ENCODE data around the gene HOXC12. TPM values are rescaled to one million over a fixed set of nuclear protein-coding genes. Genes with fewer than 3 reads are reported as not detected.

Gene HOXC12
- total RNA-seq, 1 donor: not detected

- TF ChIP-seq CTCF (IDR thresholded peaks at IDR 0.05; ENCODE audit: insufficient read depth, low read length): no peak
- no peak for DNase-seq (ENCODE audit: low read depth)
- H3K4me3 ChIP-seq (ENCODE audit: low read depth, low read length): no peak overlapping the region
These were observed 15.7 kb downstream of the HOXC12 start for GRCh38 chr12:53970451-53970850.

- no peak overlapping the region for H3K4me3 ChIP-seq (ENCODE audit: low read depth, low read length)
- TF ChIP-seq CTCF (IDR thresholded peaks at IDR 0.05; ENCODE audit: insufficient read depth, low read length): no peak
- no peak for DNase-seq (ENCODE audit: low read depth)
These were observed 16.4 kb downstream of the HOXC12 start for GRCh38 chr12:53971129-53971528.

- DNase-seq (ENCODE audit: low read depth): no peak
These were observed 17.0 kb downstream of the HOXC12 start for GRCh38 chr12:53971686-53972085.

GRCh38 chr12:53972152-53972702 lies 17.5 kb downstream of the HOXC12 start:
- DNase-seq (ENCODE audit: low read depth): no peak

More at GRCh38 chr12:53971686-53972085, 17.0 kb downstream of the HOXC12 start:
- no peak overlapping the region for H3K4me3 ChIP-seq (ENCODE audit: low read depth, low read length)
- no peak for TF ChIP-seq CTCF (IDR thresholded peaks at IDR 0.05; ENCODE audit: insufficient read depth, low read length)

GRCh38 chr12:53972722-53973235 lies 18.1 kb downstream of the HOXC12 start, which contains the start of gene HOXC11:
HOXC11 (plus strand) TSS chr12:53973126; CDS start chr12:53973242, 116 bp downstream.
- no peak within 1 kb of the TSS for H3K4me3 ChIP-seq (ENCODE audit: low read depth, low read length)
- no peak for DNase-seq (ENCODE audit: low read depth)
- TF ChIP-seq CTCF (IDR thresholded peaks at IDR 0.05; ENCODE audit: insufficient read depth, low read length): no peak

More at GRCh38 chr12:53972152-53972702, 17.5 kb downstream of the HOXC12 start:
- no peak overlapping the region for H3K4me3 ChIP-seq (ENCODE audit: low read depth, low read length)
- TF ChIP-seq CTCF (IDR thresholded peaks at IDR 0.05; ENCODE audit: insufficient read depth, low read length): no peak

- DNase-seq (ENCODE audit: low read depth): no peak
- no peak overlapping the region for H3K4me3 ChIP-seq (ENCODE audit: low read depth, low read length)
- no peak for TF ChIP-seq CTCF (IDR thresholded peaks at IDR 0.05; ENCODE audit: insufficient read depth, low read length)
These were observed 18.7 kb downstream of the HOXC12 start for GRCh38 chr12:53973236-53974042.
